Left ventricle myocardium inferior (tissue), 1 donor: ENCODE data around the gene SCFD2. TPM values are rescaled to one million over a fixed set of nuclear protein-coding genes. Genes with fewer than 3 reads are reported as not detected.

Source experiments
- DNase-seq: peaks from one replicate; pipeline ENCODE4 v3.0.0-alpha.2; 2020
- H3K27ac ChIP-seq: fragments of 200-600 bp; replicated peaks from 2 replicates; pipeline ENCODE4 v1.8.0; 2021
- H3K27me3 ChIP-seq: fragments of 200-600 bp; 2 replicates; pipeline ENCODE4 v1.8.0; 2021; ENCODE audit warnings: low read depth
- H3K36me3 ChIP-seq: fragments of 200-600 bp; 2 replicates; pipeline ENCODE4 v1.8.0; 2021
- H3K4me1 ChIP-seq: fragments of 200-600 bp; 2 replicates; pipeline ENCODE4 v1.8.0; 2021
- H3K4me3 ChIP-seq: fragments of 200-600 bp; 2 replicates; pipeline ENCODE4 v1.8.0; 2021; ENCODE audit warnings: mild to moderate bottlenecking, moderate library complexity
- H3K9me3 ChIP-seq: fragments of 200-600 bp; replicated peaks from 2 replicates; pipeline ENCODE4 v1.8.0; 2021
- CTCF ChIP-seq: fragments of 200-600 bp; IDR thresholded peaks from 2 replicates; pipeline ENCODE4 v1.8.0; 2021; ENCODE audit warnings: antibody characterized with exemption, mild to moderate bottlenecking, borderline replicate concordance
- intact Hi-C: fragments of 100-400 bp; cut with micrococcal nuclease; formaldehyde crosslinking; loops from one replicate; pipeline ENCODE4 v1.11.0; 2022
- total RNA-seq: library from RNA; stranded (reverse); fragmentation: NEBNext Ultra II Directional; extraction: Animal tissue kit (Norgen Biotek cat#: 25700); gene quantifications from one replicate; pipeline ENCODE4 v1.2.1, GENCODE V29; 2021
- donor health status: DM: no; HTN: yes; CAD: no; lungs with severe emphysema.

SCFD2 gene
- total RNA-seq, 1 donor from 2014 or later: 9.3 TPM

GRCh38 chr4:52966172-52966571 lies 399.7 kb downstream of the SCFD2 start:
- no peak overlapping the region for H3K4me3 ChIP-seq
- intact Hi-C loops: no loop called here
- H3K27me3 ChIP-seq: no peaks in the 10 kb centered on the region
- TF ChIP-seq CTCF: no peak
- H3K27ac ChIP-seq: no peak overlapping the region
- peaks cover 30% of the 10 kb centered on the region for H3K4me1 ChIP-seq
- H3K9me3 ChIP-seq: peaks cover 16% of the 10 kb centered on the region
- DNase-seq: no peak
- H3K36me3 ChIP-seq: no peaks in the 10 kb centered on the region

GRCh38 chr4:52964561-52965101 lies 401.2 kb downstream of the SCFD2 start:
- TF ChIP-seq CTCF: no peak
- Histone ChIP-seq H3K9me3 (peaks cover 2% of the 10 kb centered on the region), H3K27me3 (no peaks in the 10 kb centered on the region), H3K4me3 (no peak overlapping the region), H3K36me3 (no peaks in the 10 kb centered on the region), H3K27ac (no peak overlapping the region), H3K4me1 (peaks cover 30% of the 10 kb centered on the region)
- intact Hi-C loops: no loop called here
- no peak for DNase-seq

- no peak for TF ChIP-seq CTCF
- DNase-seq: no peak
- H3K36me3 ChIP-seq: no peaks in the 10 kb centered on the region
- no peak overlapping the region for H3K4me3 ChIP-seq
- H3K9me3 ChIP-seq: no peaks in the 10 kb centered on the region
- H3K4me1 ChIP-seq: peaks cover 30% of the 10 kb centered on the region
- no peaks in the 10 kb centered on the region for H3K27me3 ChIP-seq
- intact Hi-C loops: no loop called here
- no peak overlapping the region for H3K27ac ChIP-seq
Observed at GRCh38 chr4:52964011-52964410, 401.9 kb downstream of the SCFD2 start.

GRCh38 chr4:52962721-52963120 lies 403.1 kb downstream of the SCFD2 start:
- Histone ChIP-seq H3K4me1 (peaks cover 37% of the 10 kb centered on the region), H3K27ac (no peak overlapping the region), H3K27me3 (no peaks in the 10 kb centered on the region), H3K4me3 (no peak overlapping the region), H3K36me3 (no peaks in the 10 kb centered on the region), H3K9me3 (no peaks in the 10 kb centered on the region)
- no peak for DNase-seq
- intact Hi-C loops: no loop called here
- no peak for TF ChIP-seq CTCF

GRCh38 chr4:52961666-52962412 lies 404.0 kb downstream of the SCFD2 start:
- TF ChIP-seq CTCF: no peak
- no peaks in the 10 kb centered on the region for H3K27me3 ChIP-seq
- intact Hi-C loops: no loop called here
- no peak overlapping the region for H3K27ac ChIP-seq
- no peaks in the 10 kb centered on the region for H3K36me3 ChIP-seq
- H3K4me1 ChIP-seq: peaks cover 46% of the 10 kb centered on the region
- no peak overlapping the region for H3K4me3 ChIP-seq
- H3K9me3 ChIP-seq: no peaks in the 10 kb centered on the region
- no peak for DNase-seq
